ENCODE results near the gene PLA2G4B.

DNA sequence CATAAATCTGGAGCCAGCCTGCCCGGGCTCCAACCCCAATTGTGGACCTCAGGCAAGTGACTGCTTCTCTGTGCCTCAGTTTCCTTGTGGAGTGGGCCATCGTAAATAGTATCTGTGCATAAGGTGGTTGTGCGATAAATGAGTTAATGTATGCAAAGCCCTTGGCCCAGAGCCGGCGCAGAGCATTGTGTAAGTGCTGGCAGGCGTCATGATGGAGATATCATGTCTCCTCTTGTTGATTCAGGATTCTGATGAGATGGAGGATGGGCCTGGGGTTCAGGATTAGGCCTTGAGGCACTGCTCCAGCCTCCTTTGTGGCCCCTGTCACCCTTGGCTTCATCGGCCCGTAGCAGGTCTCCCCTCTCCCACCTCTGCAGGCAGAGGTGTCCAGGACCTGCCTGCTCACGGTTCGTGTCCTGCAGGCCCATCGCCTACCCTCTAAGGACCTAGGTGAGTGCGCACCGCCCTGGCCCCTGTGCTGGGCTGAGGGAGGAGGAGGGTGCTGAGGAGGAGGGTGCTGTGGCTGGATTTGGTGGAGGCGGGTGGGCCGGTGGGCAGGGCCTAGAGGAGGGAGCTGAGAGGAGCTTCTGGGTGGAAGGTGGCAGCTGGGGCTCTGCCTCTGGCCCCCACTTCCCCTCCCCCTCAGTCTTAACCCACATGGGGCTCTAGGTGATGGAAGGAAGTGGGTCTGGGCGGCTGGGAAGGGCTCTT, 1.3 kb downstream of the PLA2G4B start:
- TF ChIP-seq EZH2 (IDR thresholded peaks at IDR 0.05; ENCODE audit: insufficient read depth, poor library complexity, severe bottlenecking), result no peak
- no peak for TF ChIP-seq EZH2phosphoT487 (IDR thresholded peaks at IDR 0.05; ENCODE audit: insufficient read depth, low read depth)
